GM12873 (cell line): ENCODE results near the gene TMEM184C.

ENCODE experiments used
- TF ChIP-seq, protein P1 (sequence below): IDR thresholded peaks from 2 replicates; pipeline ENCODE4 v1.5.1; 2012; ENCODE audit warnings: low read depth, mild to moderate bottlenecking, moderate library complexity, low read length, control low read depth; ENCODE audit not compliant: insufficient read depth; ENCODE audit errors: missing control alignments

TMEM184C gene

DNA sequence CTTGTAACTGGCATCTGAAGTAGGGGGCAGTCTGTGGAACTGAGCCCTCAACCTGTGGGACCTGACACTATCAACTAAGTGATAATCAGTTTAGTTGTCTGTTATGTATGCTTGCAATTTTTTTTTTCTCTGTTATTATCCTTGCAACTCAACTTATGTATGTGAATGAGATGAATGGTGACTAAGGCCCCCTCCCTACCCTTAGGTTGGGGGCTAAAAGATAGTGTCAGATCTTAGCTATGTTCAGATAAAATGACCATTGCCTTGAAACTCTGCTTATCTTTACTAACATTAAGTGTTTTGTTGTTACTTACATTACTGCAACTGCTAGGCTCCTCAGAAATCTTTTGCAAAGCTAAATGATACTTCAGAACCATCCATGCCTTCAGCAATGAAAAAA is 31.5 kb downstream of the TMEM184C start:
- TF ChIP-seq, protein P1, sequence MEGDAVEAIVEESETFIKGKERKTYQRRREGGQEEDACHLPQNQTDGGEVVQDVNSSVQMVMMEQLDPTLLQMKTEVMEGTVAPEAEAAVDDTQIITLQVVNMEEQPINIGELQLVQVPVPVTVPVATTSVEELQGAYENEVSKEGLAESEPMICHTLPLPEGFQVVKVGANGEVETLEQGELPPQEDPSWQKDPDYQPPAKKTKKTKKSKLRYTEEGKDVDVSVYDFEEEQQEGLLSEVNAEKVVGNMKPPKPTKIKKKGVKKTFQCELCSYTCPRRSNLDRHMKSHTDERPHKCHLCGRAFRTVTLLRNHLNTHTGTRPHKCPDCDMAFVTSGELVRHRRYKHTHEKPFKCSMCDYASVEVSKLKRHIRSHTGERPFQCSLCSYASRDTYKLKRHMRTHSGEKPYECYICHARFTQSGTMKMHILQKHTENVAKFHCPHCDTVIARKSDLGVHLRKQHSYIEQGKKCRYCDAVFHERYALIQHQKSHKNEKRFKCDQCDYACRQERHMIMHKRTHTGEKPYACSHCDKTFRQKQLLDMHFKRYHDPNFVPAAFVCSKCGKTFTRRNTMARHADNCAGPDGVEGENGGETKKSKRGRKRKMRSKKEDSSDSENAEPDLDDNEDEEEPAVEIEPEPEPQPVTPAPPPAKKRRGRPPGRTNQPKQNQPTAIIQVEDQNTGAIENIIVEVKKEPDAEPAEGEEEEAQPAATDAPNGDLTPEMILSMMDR, result no peak

DNA sequence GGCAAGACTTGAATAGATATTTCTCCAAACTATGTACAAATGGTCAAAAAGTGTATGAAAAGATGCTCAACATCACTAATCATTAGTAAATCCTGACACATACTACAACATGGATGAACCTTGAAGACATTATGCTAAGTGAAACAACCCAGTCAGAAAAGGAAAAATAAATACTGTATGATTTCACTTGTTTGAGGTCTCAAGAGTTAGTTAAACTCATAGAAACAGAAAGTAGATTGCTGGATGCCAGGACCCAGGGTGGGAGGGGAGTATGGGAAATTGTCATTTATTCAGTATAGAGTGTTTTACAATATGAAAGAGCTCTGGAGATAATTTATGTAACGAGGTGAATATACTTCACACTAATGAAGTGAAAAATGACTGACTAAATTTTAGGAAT is 34.4 kb downstream of the TMEM184C start:
- TF ChIP-seq, protein P1, result no peak

DNA sequence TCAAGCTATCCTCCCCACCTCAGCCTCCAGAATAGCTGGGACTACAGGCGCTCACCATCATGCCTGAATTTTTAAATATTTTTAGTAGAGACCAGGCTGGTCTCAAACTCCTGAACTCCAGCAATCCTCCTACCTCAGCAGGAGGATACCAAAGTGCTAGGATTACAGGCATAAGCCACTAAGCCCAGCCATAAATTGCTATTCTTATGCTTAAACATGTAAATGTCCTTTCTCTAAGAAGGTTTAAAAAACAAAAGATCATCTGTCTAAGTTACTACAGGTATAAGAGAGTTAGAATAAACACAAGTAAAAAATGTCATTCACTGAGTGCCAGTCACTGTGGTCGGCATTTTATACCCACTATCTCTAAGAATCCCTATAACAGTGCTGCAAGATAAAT is 38.4 kb downstream of the TMEM184C start:
- TF ChIP-seq, protein P1, result no peak

DNA sequence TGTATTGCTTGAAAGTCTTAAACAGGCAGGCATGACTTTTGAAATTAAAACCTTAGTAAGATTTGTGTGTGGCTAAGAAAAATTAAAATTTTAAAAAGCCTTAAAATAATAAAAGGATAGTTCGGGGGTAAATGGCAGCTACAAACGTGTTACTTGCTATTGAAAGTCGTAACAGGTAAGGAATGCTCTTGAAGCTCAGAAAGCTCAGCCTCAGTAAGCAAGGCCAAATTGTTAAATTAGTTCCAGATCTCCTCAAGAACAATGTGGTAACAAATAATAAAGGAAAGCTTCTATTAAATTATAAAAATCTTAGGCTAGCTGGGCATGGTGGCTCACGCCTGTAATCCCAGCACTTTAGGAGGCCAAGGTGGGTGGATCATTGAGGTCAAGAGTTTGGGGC is 41.3 kb downstream of the TMEM184C start:
- TF ChIP-seq, protein P1, result no peak

DNA sequence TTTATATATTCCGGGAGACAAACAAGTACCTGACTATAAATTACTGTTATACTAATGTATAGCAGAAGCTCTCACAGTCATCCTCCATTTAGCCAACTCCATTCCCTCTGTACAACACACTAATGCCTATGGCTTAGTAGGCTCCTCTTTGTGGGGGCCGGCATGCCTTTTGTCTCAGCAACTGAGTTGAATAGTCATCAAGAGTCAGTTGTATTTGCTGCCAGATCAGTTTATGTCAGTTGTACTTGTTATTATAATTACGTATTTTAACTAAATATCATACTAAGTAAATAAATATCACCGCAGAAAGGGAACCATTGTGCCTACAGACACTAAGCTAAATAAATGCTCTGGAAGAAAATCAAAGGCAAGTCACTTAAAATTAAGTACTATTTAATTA is 56.9 kb downstream of the TMEM184C start:
- TF ChIP-seq, protein P1, result no peak

DNA sequence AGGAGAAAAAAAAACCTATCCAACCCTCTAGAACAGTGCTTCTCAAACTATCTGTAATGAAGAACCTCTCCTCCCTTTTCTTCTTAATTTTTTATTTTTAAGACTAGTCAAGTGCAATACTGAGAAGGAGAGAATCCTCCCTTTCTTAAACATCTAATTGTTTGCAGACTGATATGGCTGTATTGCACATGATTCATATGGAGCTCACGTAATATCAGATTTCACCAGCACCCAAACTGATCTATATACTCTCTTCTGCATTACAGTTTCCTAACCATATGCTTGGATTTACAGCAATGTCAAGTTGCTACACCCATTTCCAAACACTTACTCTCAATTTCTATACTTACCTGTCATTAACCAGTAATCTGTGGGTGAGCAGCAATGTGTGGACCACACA is 57.3 kb downstream of the TMEM184C start:
- TF ChIP-seq, protein P1, result no peak

DNA sequence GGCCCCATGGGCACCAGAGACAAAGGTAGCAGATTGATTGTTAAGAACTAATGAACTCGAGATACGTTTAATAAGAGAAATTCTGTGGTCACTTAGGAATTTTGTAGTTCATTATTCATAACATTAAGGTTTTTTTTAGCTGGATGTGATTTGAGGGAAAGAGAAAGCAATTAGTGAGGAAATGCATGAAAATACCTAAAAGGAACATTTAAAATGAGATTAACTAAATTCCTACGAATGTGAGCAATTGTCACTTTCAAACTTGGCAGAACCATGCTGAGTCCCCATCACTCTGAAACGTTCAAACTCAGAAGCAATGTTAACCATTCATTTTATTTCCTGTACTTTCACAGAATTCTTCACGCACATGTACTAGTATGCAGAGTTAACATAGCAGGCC is 60.9 kb downstream of the TMEM184C start:
- TF ChIP-seq, protein P1, result no peak

DNA sequence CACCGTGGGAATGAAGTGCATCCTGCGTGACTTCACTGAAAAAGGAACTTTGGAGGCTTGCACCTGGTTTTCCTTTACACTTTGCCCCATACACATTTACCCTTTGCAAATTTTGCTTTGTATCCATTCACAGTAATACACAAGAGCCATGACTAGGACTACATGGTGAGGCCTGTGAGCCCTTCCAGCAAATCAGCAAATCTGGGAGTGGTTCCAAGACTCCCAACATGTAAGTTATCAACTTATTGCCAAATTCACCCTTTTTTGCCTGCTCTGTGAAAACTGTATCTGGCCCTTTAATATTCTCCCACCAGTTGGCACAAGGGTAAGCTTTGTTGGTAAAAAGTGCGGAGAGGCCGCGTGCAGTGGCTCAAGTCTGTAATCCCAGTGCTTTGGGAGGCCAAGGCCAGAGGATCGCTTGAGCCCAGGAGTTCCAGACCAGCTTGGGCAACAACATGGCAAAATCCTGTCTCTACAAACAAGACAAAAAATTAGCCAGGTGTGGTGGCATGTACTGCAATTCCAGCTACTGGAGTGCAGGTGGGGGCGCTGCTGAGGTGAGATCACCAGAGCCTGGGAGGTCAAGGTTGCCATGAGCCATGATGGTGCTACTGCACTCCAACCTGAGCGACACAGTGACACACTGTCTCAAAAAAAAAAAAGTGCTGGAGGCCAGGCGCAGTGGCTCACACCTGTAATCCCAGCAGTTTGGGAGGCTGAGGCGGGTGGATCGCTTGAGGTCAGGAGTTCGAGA is 61.8 kb downstream of the TMEM184C start:
- TF ChIP-seq, protein P1, result peak; percentile 53
